Spleen (tissue), 7 donors: Measurements from ENCODE around the gene CCSAP.

Experiments used
- CTCF ChIP-seq, 11 experiments: fragments of 200-600 bp in 7 of 11; fragments of 450-650 bp in 4 of 11; sonication (generic) in 4 of 11; IDR thresholded peaks in 8 of 11; conservative IDR thresholded peaks in 3 of 11; 1 replicate in 7 of 11; 2 replicates in 4 of 11; pipeline versions ENCODE4 v1.4.0 to v1.8.0; 2016 to 2021; ENCODE audit warnings: antibody characterized with exemption in 11 of 11, inconsistent platforms in 4 of 11, mild to moderate bottlenecking in 1 of 11
- POLR2AphosphoS5 ChIP-seq, 3 donors: sonication (generic); formaldehyde crosslinking; IDR thresholded peaks; one replicate each; pipeline ENCODE4 v1.5.1; 2017; ENCODE audit warnings: antibody characterized with exemption in 3 of 3
- donor health status: DM: no; HTN: no; CAD: no; lungs with moderate emphysema.
- donor health status: DM: no; HTN: no; CAD: no.
- donor health status: DM: no; HTN: no; CAD: no.

GRCh38 chr1:229298420-229298819 lies 44.4 kb downstream of the CCSAP start:
- no peak for TF ChIP-seq CTCF (IDR thresholded peaks at IDR 0.05 in 8 of 11, conservative IDR thresholded peaks at IDR 0.05 in 3 of 11)
- no peak for TF ChIP-seq POLR2AphosphoS5 (IDR thresholded peaks at IDR 0.05)
